ENCODE measurements around the gene PKNOX2.

PKNOX2 gene

DNA sequence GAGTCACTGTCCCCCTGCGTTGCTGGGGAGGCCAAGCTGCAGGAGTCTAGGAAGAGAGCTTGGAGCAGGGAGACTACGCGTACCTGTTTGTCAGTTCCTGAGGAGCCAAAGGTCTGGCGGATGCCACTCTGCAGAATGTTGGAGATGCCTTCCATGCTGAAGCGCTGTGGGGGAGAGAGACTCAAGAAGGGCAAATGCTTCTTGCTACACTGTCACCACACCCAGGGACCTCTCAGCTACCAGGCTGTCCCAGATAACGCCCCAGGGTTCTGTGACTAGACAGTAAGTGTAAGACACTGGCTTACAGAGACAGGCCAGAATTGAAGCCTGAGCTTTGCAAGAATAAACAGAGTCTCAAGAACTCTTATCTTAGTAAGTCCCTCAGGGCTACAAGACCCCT, 289.5 kb downstream of the PKNOX2 start:
- no peak for DNase-seq

- no peak for DNase-seq
Measured at GRCh38 chr11:125455851-125456250, 291.3 kb downstream of the PKNOX2 start.

DNA sequence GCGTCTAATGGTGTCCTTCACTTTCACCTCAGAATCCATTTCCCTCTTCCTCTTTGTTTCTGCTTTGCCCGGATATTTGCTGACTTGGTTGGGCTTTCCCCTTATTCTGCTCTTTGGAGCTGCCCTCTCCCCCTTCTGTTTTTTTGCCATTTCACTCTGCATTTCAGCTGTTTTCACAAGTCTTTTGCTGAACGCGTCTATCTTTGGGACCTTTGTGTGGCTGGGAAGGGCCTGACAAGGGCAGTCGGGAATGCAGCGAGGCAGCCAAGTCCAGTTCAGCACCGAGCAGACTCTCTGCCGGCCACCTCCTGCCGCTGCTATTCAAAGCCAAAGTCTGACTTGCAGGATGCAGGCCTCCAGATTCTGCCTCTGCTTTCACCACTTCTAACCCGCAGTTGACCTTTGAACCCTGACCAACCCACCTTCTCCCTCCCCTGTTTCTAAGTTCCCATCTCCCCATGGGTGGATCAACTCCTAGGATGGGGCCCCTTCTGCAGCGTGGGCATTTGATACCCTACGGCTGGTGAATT, 293.3 kb downstream of the PKNOX2 start:
- no peak for DNase-seq

- DNase-seq = no peak
Measured at GRCh38 chr11:125460275-125460674, 295.7 kb downstream of the PKNOX2 start.

GRCh38 chr11:125463590-125464269, 299.2 kb downstream of the PKNOX2 start:
- DNase-seq = no peak

DNA sequence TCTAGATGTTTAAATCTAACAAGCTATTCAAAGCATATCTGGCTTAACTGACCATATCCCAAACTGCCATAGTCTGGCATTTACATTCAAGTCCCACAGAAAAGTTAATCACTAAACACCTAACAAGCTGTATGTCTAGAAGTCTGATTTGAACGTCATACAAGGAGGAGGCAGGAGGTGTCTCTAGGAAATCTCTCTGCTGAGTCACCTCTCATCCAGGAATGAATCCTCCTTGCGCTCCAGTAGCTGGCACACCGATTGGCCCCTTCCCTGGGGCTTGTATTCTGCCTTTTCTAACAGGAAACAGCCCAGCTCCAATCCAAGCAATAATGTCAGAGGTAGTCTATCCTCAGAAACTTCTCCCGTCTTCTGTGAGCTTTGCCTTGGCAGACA, 299.7 kb downstream of the PKNOX2 start:
- DNase-seq = no peak

DNA sequence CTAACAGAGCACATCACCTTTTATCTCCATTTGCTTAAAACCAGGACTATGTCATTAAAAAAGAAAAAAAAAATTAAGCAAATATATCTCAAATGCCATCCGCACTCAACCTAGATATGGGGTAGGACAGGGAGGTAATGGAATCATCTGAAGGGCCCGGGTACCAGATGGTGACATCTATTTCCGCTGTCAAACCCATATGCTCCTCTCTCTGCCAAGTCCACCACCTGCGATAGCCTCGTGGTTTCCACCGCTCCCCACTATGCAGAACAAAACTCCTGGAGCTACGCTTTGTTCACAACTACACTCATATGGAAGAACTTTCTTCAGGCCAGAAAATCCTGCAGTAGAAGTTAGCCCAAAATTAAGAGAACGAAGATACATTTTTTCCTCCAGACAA, 300.1 kb downstream of the PKNOX2 start:
- DNase-seq = no peak

- DNase-seq = no peak
Measured at GRCh38 chr11:125465255-125465654, 300.7 kb downstream of the PKNOX2 start.

DNA sequence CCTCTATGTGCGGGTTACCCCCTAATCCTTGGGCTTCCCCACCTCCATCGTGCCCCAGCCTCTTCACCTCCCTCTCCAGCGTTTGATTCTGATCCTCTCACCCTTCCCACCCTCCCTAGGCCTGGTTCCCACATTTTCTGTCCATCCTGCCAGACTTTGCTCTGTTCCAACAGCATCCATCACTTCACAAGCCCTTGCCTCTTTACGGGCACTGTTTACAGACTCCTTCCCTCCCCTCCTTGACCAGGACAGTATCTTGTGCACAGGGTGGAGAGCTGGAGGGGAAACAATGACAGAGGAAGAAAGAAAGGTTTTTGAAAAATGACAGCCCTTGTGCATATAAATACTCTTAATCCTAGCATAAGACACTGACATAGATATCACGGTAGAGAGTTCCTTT, 301.1 kb downstream of the PKNOX2 start:
- DNase-seq = no peak

- no peak for DNase-seq
Measured at GRCh38 chr11:125468025-125468424, 303.5 kb downstream of the PKNOX2 start.

DNA sequence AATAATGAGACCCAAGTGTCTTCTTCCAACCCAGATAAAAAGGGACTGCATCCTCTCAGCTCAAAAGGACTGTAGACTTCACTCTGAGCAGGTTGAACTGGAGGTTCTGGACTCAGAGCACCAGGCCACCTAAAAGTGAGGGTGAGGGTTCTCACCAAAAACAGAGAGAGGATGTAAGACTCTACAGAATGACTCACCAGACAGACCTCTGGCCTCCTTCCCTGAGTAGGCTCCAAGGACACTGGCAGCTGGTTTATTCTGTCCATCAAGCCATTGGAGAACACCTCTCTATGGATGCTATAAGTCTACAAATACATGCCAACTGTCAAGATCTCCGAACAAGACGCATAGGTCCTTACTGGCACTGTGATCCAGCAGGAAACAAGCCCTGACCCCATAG, 304.3 kb downstream of the PKNOX2 start:
- DNase-seq = no peak

DNA sequence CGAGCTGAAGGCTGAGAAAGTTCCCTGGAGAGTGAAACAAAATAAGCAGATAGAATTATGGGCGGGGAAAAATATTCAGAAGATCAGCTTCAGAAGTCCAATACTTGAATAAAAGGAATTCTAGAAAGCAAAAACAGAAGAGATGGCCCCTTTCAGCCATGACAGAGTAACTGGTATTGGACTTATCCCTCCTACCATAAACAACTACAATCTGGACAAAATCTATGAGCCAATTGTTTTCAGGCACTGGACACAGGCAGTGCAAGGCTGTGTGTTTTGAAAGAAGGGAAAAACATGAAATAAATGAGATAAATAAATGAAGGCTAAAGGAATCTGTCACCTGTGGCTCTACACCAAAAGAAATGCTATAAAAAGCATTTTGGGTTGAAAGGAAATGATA, 305.8 kb downstream of the PKNOX2 start:
- DNase-seq = no peak

DNA sequence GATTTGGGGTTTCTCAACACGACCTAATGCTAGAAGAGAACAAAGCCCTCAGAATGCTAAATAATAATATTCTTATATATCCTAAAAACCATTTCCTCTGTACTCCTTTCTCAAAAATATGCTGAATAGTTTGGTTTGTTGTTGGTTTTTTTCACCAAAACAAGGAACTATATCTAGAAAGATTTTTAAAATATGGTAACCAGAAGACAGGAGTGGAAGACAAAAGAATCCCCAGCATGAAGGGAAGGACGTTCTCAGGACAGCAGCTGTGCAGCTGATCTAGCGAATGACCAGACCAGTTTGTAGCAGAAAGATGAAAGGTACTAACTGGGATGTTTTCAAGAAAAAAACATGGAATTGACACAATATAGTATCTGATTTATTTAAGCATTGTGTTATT, 312.2 kb downstream of the PKNOX2 start:
- no peak for DNase-seq

GRCh38 chr11:125479137-125479536, 314.6 kb downstream of the PKNOX2 start:
- DNase-seq = no peak

GRCh38 chr11:125481531-125481930, 317.0 kb downstream of the PKNOX2 start:
- DNase-seq = no peak

Measured in stimulated activated CD4-positive, alpha-beta T cell treated with anti-CD3 and anti-CD28 coated beads, Interleukin-1b, Interleukin-23, amount 100 ng/mL, for 48 hours (primary cell).